ENCODE data around the gene OSBPL9.

OSBPL9 gene

DNA sequence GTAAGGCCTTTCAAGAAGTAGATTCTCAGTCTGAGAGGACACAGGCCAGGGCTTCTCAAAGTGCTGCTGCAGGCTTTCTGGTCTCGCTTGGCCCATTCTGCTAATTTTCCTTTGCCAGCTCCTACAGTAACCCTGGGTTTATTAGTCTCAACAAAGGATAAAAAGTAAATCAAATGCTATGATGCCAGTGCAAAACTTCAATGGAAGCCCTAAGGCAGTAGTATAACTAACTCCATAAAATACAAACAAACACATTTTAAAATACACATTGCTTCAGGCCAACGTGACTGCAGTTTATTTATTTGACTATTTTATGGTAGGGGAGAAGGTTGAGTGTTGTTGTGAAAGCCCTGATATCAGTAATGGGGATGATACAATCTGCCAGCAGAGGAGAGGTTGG, 172.0 kb downstream of the OSBPL9 start:
- no peak overlapping the region for H3K4me3 ChIP-seq (ENCODE audit: control insufficient read depth, low read depth, low read length)
- DNase-seq (ENCODE audit: low read depth): no peak
- TF ChIP-seq, protein P1, sequence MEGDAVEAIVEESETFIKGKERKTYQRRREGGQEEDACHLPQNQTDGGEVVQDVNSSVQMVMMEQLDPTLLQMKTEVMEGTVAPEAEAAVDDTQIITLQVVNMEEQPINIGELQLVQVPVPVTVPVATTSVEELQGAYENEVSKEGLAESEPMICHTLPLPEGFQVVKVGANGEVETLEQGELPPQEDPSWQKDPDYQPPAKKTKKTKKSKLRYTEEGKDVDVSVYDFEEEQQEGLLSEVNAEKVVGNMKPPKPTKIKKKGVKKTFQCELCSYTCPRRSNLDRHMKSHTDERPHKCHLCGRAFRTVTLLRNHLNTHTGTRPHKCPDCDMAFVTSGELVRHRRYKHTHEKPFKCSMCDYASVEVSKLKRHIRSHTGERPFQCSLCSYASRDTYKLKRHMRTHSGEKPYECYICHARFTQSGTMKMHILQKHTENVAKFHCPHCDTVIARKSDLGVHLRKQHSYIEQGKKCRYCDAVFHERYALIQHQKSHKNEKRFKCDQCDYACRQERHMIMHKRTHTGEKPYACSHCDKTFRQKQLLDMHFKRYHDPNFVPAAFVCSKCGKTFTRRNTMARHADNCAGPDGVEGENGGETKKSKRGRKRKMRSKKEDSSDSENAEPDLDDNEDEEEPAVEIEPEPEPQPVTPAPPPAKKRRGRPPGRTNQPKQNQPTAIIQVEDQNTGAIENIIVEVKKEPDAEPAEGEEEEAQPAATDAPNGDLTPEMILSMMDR (IDR thresholded peaks at IDR 0.05; ENCODE audit: control insufficient read depth, insufficient read depth, low read depth, low read length, missing control alignments): no peak

DNA sequence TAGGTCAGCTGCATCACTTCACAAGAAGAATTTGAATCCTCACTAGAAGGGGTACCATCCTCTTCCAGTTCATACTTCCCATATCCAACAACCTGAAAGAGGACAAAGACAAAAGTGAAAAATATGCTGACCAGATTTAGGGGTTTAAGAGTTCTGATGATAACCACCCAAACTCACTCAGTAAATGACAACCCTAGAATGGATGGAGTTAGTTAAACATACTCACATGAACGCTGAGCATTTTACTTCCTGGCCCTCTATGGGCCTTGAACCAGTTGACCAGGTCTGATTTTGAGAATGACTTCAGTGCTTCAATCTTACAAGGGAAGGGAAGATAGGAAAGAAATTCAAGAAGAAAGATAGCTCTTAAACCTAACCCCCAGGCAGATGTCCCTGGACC, 172.4 kb downstream of the OSBPL9 start:
- no peak overlapping the region for H3K4me3 ChIP-seq (ENCODE audit: control insufficient read depth, low read depth, low read length)
- TF ChIP-seq, protein P1 (IDR thresholded peaks at IDR 0.05; ENCODE audit: control insufficient read depth, insufficient read depth, low read depth, low read length, missing control alignments): no peak

DNA sequence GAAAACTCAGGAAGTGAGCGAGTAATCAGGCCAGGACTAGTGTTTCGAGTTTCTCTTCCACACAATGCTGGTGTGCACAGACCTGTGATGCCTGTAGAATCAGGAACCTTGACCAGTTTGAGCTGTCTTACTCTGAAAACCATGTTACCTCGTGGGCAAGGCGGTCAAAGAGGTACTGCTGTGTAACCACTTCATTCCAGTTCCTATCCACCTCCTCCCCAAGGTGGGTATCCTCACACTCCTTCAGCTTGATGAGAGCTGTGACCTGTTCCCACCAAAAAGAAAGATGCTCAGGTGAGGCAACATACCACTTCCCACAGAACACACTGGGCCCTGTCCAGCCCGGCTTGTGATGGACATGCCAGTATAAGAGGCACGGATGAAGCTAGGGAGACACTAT, 173.5 kb downstream of the OSBPL9 start:
- DNase-seq (ENCODE audit: low read depth): no peak
- TF ChIP-seq, protein P1 (IDR thresholded peaks at IDR 0.05; ENCODE audit: control insufficient read depth, insufficient read depth, low read depth, low read length, missing control alignments): no peak
- no peak overlapping the region for H3K4me3 ChIP-seq (ENCODE audit: control insufficient read depth, low read depth, low read length)

More for the DNA sequence above, 172.4 kb downstream of the OSBPL9 start:
- no peak for DNase-seq (ENCODE audit: low read depth)

DNA sequence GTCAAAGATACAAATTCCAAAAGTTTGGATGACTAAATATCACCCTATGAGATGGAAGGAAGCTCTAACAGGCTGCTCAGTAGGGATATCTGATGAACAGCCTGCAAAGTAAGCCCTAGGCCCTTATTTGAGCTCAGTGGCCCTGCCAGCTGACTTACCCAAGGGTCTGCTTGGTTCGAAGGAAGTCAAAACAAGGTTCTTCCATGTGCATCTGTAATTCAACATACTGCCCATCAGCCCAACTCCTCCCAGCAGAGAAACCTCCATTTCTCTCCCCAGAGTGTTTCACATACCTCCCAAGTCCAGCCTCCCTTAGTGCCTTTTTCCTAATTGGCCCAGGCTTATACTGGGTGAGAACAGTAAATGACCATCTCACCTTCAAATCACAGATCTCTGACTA, 175.0 kb downstream of the OSBPL9 start:
- H3K4me3 ChIP-seq (ENCODE audit: control insufficient read depth, low read depth, low read length): no peak overlapping the region
- DNase-seq (ENCODE audit: low read depth): no peak
- TF ChIP-seq, protein P1 (IDR thresholded peaks at IDR 0.05; ENCODE audit: control insufficient read depth, insufficient read depth, low read depth, low read length, missing control alignments): no peak

DNA sequence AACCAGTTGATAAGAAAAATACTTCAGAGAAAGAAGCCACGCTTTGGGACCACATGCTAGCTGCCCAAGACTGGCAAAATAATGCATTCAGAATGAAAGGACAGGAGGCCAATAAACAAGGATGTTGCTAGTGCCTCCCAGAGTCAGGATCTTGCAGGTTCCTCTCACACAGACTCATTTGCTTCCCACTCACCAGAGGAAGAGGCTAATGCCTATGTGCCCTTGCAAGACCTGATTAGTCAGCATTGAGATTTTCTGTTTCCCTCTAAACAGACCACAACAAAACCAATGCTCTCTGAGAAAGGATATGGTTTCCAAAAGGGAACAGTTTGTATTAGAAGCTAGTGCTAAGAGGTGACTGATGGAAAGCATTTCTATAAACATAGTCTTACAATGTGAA, 176.0 kb downstream of the OSBPL9 start:
- DNase-seq (ENCODE audit: low read depth): peak; percentile 31
- H3K4me3 ChIP-seq (ENCODE audit: control insufficient read depth, low read depth, low read length): no peak overlapping the region
- TF ChIP-seq, protein P1 (IDR thresholded peaks at IDR 0.05; ENCODE audit: control insufficient read depth, insufficient read depth, low read depth, low read length, missing control alignments): no peak

DNA sequence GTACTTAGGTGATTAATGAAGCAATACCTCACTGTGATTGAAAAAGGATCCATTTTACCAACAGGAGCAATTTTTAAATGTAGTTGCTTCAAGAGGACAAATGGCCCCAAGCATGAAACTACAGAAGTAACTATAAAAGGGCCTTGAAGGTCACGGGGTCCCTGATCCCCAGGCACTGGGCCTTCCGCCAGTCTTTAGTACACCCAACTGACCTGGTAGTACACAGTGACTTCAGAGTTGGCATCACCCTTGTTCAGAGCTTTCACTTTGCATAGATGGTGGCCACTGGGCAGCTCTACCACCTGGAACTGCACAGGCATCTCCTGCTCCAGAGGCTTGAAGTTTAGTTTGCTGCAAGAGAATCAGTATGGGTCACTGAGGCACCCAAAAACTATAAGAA, 177.4 kb downstream of the OSBPL9 start:
- TF ChIP-seq, protein P1 (IDR thresholded peaks at IDR 0.05; ENCODE audit: control insufficient read depth, insufficient read depth, low read depth, low read length, missing control alignments): no peak
- no peak overlapping the region for H3K4me3 ChIP-seq (ENCODE audit: control insufficient read depth, low read depth, low read length)
- no peak for DNase-seq (ENCODE audit: low read depth)

DNA sequence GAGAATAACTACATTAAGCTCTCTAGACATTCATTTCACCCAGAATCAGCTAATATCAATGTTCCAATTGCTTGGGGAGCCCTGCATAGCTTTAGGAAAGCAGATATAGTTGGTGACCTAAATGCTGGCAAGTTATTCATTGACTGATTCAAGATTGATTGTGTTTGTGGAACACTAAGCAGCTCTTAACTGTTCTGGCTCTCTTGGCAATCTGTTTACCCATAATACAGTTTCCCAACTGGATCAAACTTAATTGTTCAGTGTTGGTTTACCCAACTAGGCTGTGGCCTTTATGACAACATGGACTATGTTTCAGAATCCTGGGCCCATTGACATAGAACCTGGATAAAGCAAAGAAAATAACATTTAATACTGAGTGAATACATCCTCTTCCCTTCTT, 178.0 kb downstream of the OSBPL9 start:
- H3K4me3 ChIP-seq (ENCODE audit: control insufficient read depth, low read depth, low read length): no peak overlapping the region
- DNase-seq (ENCODE audit: low read depth): no peak
- TF ChIP-seq, protein P1 (IDR thresholded peaks at IDR 0.05; ENCODE audit: control insufficient read depth, insufficient read depth, low read depth, low read length, missing control alignments): no peak
